HS-5 (cell line): Measurements from ENCODE around the gene ARHGEF11.

Experiments used
- DNase-seq: peaks from one replicate; pipeline ENCODE4 v3.0.0-alpha.2; 2012; ENCODE audit warnings: low read depth

Gene ARHGEF11

GRCh38 chr1:156949127-156949526, 96.4 kb downstream of the ARHGEF11 start:
- no peak for DNase-seq

DNA sequence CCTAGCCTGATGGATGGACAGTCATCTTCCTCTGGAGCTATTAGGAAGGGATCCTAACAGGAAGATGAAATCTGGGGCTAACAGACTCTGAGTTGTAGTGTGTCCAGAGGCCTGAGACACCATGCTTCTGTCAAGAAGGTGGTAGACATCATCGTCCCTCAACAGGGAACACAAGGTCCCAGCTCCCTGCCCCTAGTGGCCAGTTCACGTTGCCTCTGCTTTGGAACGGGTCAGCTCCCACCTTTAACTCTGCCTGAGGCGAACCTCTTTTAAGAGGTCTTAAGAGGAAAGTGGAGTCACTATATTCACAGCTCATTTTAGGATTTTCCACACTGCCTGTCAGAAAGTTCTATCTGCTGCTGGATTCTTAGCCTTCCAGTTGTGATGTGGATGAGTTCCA, 96.8 kb downstream of the ARHGEF11 start:
- no peak for DNase-seq

GRCh38 chr1:156947818-156948525, 97.6 kb downstream of the ARHGEF11 start:
- no peak for DNase-seq

GRCh38 chr1:156947127-156947526, 98.4 kb downstream of the ARHGEF11 start:
- DNase-seq: no peak

GRCh38 chr1:156945881-156946661, 99.5 kb downstream of the ARHGEF11 start:
- no peak for DNase-seq

GRCh38 chr1:156944848-156945247, 100.7 kb downstream of the ARHGEF11 start:
- no peak for DNase-seq

DNA sequence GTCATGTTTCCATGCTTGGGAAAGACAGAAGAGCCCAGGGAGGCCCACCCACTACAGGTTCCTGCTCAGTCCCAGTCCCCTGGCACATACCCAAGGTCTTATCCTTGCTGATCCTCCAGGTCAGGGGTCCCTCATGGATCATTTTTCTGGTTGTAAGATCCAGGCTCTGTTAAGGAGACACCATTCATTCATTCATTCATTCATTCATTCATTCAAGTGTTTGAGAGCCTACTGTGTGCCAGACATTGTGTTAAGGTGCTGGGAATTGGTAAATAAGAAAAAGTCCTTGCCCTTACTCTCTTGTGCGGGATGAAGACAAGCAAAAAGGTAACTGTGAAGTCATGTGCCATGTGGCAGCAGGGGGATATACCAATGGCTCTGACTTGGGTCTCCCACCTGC, 101.3 kb downstream of the ARHGEF11 start:
- DNase-seq: no peak

DNA sequence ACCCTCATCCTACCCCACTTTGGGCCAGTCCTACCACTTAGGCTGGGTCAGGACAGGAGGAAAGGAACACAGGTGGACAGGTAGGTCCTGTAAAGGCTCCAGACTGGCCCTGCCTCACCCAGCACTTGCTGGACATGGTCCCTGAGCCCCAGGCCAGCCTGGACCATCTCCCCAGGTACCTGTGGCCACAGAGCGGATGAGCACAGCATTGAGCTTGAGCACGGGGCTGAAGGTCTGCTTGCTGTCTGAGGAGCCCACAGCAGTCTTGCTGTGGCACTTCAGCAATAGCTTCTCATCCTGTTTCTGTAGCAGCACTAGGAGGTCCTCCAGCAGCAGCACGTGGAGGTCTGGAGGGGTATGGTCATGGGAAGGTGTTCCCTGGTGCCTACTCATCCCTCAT, 101.8 kb downstream of the ARHGEF11 start:
- DNase-seq: no peak

DNA sequence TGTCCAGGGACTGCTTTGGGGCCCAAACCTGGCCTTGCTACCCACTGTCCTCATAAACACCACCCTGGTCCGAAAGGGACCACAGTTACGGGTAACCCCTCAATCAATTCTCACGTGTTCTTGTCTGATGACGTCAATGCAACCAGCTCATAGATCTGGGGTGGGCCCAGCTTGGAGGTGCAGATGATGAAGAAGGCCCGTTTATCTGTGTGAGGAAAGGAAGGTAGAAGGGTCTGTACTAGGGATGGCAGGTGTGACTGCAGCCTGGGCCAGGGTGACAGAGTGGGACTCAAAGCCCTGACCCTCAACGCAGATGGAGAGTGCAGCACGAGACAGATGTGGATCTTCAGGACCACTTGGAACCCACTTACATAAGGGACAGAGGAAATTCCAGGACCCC, 103.0 kb downstream of the ARHGEF11 start:
- DNase-seq: no peak

DNA sequence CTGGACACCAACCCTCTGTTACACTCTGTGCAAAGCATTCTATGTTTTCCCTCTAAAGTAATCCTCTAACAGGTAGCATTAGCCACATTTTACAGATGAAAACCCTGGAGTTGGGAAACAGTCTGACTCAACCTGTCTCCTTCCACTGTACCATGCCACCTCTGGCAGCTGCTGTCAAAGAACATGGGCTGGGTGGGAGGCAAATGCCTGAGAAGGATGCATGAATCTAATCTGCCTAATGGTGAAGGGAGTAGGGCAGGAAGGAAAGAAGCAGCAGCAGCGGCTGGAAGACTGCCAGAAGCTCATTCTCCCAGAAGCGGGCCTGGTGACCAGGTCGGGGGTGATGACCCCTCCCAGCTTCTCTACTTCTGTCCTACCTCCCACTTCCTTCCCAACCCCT, 103.4 kb downstream of the ARHGEF11 start:
- no peak for DNase-seq

- no peak for DNase-seq
Observed at GRCh38 chr1:156941675-156942074, 103.9 kb downstream of the ARHGEF11 start.

DNA sequence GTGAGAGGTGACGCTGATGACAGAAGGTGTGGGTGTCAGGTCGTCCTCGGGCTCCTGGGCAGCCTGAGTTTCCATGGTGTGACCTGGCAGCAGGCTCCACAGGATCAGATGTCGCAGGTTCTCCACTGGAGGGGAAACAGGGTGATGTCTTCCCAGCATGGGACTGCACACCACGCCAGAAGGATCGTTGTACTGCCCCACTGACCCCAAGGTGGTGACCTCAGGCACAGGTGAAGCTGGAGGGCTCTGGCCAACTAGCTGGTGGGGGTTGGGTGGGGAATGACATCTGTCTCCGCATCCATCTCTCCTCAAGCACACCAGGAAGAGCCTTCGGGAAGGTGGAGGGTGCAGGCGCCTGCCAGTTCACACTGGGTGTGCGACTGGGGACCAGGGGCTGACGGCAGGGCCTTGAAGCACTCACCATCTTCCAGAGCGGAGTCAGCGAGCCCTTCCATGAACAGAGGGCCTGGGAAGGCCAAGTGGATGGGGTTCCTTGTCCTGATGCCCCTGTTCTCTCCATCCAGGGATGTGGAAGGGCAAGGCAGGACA, 105.7 kb downstream of the ARHGEF11 start:
- DNase-seq: no peak

GRCh38 chr1:156938813-156939212, 106.7 kb downstream of the ARHGEF11 start:
- DNase-seq: no peak

GRCh38 chr1:156937883-156938282, 107.7 kb downstream of the ARHGEF11 start:
- no peak for DNase-seq

DNA sequence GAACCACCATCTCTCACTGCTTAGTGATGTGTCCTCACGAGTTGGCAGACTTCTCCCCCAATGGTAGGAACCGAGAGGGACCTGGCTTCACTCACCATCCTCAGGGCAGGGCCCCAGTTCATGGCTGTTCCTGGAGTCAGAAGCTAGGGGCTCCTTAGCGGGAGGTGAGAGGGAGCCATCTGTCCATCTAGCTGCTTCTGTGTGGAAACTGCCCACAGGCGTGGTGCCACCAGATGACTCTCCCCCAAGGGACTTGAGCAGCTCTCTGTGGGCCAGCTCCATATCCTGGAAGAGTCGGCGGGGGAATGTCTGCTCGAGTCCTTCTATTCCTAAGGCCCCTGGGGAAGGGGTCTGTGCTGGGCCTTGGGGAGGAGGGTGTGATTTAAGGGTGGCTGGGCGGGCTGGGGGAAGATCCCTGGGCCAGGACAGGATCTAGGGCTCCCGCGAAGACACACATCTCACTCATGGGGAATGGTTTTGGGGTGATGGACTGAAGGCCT, 108.8 kb downstream of the ARHGEF11 start:
- no peak for DNase-seq

- no peak for DNase-seq
Observed at GRCh38 chr1:156936191-156936590, 109.4 kb downstream of the ARHGEF11 start.

DNA sequence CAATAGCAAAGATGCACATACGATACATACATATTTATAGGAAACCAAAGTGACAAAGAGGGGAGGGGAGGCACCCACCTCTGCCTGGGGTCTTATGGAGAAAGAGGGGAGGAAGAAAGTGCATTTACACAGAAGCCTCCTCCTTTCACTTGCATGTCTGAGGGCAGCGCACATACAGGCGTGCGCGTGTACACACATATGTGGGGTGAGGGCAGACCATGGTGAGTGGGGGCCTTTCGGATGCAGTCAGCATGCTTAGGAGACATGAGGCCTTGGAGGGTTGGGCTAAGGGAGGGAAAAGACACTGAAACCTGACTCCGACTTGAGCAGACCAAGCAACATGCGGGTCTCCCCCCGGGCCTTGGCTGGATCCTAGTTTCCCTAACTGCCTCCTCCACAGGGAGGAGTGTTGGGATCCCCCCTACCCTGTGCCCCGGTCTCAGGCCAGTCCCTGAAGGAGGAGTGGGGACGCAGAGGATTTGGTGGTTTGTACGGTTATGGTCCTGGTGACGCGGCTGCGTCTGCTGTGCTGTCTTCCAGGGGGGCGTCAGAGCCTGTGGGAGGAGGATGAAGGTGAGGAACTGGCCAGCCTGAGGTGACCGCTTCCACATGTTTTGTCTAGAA, 109.9 kb downstream of the ARHGEF11 start:
- no peak for DNase-seq

- DNase-seq: no peak
Observed at GRCh38 chr1:156933136-156933535, 112.4 kb downstream of the ARHGEF11 start.

GRCh38 chr1:156931974-156932710, 113.4 kb downstream of the ARHGEF11 start:
- no peak for DNase-seq

DNA sequence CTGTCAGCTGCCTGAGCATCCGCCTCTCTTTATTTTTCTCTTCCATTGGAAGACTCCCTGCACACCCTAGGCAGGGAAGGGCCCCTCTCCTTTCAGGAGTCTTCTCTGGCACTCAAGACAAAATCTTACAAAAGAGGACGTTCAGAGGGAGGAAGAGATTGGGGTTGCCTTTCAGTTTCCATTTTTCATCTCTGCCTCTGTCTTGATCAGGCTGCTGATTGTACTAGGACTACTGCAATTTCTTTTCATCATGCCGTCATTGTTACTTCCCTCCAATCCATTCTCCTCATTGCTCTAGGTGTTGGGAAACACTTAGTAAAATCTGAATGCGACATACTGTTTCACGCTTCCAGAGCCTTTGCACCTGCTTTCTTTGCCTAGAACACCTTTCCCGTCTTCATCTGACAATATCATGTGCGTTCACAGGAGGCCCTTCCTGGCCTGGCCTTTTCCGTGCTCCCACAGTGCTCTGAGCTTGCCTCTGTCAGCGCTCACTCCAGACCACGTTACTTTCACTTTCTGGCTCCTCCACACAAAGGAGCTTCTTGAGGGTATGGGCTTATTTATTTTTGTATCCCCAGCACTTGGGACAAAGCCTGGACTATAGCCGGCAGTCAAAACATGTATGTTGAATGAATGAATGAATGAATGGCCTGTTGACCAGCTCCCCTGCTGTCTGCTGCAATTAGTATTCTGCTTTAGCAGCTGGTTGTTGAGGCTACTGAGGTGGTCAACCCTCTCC, 114.2 kb downstream of the ARHGEF11 start:
- DNase-seq: no peak

GRCh38 chr1:156930483-156930882, 115.1 kb downstream of the ARHGEF11 start:
- no peak for DNase-seq
